ENCODE data around the gene TINCR.

DNA sequence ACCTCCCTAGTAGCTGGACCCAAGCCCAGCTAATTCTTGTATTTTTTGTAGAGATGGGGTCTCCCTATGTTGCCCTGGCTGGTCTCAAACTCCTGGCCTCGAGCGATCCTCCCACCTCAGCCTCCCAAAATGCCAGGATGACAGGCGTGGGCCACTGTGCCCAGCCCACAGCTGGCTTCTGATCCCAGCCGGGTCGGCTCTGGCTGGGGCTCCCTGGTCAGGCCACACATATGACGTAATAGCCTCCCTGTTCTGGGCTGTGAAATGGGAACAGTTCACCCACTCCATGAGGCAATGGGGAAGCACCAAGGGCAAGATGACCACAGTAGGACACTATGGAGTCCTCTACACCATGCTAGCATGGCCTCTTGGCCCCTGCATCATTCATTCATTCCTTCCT lies 41.1 kb downstream of the TINCR start:
- TF ChIP-seq CTCF (IDR thresholded peaks at IDR 0.05; ENCODE audit: insufficient read depth, low read length) = no peak
- TF ChIP-seq REST (IDR thresholded peaks at IDR 0.05; ENCODE audit: insufficient replicate concordance, low read depth) = no peak
- TF ChIP-seq POLR2AphosphoS5 (IDR thresholded peaks at IDR 0.05; ENCODE audit: low read depth) = no peak
- no peak for TF ChIP-seq GABPA (IDR thresholded peaks at IDR 0.05; ENCODE audit: low read depth)

Measured in HL-60 (cell line).